Activated T-helper 1 cell treated with Interleukin-2 at 50 U/mL for 16 hours (primary cell): ENCODE measurements around the gene KLF13.

Experiments used
- DNase-seq: peaks from one replicate; pipeline ENCODE4 v3.0.0-alpha.2; 2020; ENCODE audit warnings: low read depth

The KLF13 gene

DNA sequence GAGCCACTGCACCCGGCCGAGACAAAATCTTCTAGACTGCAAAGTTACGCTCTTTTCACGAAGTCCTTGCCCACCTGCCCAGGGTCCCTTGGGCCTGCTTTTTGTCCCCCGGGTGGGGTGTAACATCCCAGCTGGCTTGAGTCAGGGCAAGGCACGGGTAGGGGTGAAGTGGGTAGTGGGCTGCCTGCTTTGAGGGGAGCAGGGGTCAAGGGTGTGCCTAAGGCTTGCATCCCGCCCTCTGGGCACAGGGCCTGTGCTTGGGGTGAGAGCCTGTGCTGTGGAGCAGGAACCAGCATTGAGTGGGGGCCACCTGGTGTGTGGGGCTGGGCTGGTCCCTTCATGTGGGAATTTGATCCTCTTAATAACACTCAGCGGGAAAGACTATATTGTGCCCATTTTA lies 74.6 kb downstream of the KLF13 start:
- DNase-seq, result no peak

DNA sequence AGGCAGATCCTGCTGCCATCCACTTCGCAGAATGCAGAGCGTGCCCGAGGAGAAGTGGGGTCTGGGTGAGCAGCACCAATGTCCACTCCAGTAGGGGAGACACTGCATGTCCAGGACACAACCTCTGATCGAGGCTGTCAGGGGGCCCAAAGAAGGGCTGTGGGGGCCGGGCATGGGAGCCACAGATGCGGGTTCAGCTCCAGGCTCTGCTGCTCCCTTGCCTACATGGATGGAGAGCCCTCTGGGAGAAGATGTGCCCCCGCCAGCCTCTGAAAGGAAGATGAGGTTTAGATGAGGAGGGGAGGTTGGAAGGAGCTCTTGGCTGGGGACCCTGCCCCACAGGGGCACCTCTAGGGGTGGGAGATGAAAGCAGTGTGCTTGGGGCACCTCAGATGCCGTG lies 75.4 kb downstream of the KLF13 start:
- no peak for DNase-seq

DNA sequence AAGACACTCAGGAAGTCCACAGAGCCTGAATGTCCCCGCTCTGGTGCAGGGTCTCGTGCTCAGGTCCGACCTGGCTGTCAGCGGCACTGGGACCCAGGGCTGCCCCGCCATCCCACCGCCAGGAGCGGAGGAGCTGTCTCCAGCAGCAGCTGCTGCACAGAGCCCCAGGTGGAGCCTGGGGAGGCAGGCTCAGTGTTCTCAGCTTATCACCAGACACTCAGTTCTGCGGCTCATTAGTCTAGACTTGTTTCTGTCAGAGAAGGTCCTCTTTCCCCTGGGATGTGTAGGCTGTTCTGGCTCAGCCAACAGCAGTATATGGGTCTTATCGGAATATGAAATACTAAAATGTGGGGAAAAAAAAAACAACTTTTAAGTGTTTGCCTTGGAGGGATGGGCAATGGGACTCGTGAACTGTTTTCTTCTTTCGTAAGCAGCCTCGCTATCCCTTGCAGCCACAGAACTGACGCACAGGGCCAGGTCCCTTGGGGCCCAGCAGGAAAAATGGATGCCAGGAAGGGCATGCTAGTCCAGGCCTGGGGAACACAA lies 75.9 kb downstream of the KLF13 start:
- no peak for DNase-seq

DNA sequence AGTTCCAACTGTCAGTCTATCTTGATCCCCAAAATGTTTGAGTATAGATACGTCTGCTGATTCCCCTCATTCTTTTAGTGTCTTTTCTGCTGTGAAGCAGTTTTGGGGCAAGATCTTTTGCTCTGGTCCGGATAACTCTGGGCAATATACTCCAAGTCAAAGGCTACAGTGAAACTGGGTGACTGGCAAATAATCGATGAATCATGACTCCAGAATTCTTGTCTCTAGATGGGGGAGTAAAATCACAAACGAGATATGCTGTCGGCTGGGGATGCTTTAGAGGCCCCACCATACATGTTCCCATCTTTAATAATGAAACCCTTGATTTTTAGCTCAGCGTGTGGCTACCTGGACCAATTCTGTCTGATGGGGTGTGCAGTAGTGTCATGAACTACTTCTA lies 76.5 kb downstream of the KLF13 start:
- DNase-seq, result no peak

DNA sequence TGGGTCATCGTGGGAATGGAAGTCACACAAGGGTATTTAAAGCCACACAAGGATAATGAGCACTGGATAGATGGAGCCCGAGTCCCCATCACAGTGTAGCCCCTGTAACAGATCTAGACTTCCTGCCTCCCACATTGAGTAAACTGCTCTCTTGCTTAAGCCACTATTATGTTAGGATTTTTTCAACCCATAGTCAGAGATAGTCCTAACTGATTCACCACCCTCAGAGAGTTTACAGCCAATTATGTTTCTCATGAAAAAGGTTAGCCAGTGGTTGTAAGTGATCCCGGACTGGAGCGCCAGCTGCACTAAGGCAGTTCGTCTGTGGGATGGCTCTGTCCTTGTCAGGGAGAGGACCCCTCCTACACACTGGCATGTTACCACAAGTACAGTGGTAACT lies 77.0 kb downstream of the KLF13 start:
- DNase-seq, result no peak

DNA sequence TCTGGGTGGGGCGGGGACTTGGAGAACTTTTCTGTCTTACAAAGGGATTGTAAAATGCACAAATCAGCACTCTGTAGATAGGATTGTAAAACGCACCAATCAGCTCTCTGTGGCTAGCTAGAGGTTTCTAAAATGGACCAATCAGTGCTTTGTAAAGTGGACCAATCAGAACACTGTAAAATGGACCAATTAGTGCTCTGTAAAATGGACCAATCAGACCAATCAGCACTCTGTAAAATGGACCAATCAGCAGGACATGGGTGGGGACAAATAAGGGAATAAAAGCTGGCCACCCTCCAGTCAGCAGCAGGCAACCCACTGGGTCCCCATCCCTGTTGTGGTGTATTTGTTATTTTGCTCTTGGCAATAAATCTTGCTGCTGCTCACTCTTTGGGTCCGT lies 77.7 kb downstream of the KLF13 start:
- DNase-seq, result no peak

DNA sequence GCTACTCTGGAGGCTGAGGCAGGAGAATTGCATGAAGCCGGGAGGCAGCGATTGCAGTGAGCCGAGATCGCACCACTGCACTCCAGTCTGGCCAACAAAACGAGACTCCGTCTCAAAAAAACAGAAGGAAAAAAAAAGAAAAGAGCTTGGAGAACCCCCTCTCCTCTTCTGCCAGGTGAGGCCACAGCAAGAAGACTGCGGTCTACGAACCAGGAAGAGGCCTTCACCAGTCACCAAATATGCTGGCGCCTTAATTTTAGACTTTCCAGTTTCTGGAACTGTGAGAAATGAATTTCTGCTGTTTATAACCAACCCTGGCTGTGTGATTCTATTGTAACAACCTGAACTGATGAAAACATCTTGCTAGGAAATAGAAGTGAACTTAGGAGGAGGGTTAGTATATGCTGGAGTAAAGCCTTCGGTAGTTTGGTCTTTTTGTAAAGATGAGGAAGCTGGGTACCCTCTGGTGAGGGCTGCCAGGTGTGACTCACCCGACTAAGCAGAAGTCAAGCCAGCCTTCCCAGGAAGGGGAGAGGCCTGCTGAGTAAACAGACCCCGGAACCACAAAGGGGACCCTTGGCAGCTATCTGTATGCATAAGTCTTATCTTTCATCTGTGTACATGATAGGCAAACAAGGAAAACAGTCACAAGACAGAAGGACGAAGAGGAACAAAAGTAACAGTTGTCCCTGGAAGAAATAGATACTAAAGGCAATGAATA lies 78.7 kb downstream of the KLF13 start:
- no peak for DNase-seq

DNA sequence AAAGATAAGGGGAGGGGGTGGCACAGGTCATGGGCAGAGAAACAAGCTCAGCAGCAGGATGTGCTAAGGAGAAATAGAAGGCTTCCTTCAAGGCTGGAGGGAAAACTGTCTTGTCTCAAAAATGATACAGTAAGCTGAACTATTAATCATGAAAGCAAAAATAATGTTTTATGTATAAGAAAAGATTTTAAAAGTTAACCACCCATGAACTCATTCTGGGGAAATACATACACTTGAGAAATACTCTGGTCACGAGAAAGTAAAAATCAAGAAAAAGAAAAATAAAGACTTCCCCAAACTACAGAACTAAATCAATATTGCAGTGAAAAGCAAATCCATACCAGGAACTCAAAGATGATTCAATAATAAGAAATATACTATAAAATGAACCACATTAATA lies 80.7 kb downstream of the KLF13 start:
- no peak for DNase-seq

DNA sequence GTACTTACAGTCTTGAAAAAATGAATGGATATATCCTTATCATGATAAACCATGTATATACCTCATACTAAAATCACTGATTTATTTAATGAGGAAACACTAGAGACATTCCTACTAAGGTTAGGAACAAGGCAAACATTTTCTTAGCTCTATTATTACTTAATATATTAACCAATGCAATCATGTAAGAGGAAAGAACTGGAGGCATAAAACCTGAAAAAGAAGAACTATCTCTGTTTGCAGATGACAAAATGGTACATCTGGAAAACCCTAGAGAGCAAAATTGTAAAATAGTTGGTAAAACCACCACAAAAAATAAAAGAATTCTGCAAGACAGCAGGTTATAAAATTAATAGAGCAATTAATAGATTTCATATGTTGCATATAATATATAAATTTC lies 81.2 kb downstream of the KLF13 start:
- no peak for DNase-seq

DNA sequence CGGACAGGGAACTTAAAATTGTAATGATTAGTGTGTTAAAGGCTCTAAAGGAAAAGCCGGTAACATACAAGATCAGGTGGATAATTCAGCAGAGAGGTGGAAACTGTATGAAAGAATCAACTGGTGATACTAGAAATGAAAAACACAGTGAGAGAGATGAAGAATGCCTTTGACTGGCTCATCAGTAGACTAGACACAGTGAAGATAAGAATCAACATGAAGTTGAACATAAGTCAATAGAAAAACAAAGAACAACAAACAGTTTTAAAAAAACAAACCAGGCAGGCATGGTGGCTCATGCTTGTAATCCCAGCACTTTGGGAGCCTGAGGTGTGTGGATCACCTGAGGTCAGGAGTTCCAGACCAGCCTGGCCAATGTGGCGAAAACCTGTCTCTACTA lies 82.1 kb downstream of the KLF13 start:
- DNase-seq, result no peak

DNA sequence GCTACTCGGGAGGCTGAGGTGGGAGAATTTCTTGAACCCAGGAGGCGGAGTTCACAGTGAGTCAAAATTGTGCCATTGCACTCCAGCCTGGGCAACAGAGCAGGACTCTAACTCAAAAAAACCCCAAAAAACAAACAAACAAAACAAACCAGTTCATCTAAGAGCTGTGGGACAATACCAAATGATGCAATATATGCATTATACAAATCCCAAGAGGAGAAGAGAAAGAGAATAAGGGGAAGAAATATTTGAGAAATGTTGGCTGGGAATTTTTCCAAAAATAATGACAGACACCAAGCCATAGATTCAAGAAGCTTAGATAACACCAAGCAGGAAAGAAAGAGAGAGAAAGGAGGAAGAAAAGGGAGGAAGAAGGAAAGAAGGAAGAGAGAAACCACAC lies 82.5 kb downstream of the KLF13 start:
- DNase-seq, result no peak

DNA sequence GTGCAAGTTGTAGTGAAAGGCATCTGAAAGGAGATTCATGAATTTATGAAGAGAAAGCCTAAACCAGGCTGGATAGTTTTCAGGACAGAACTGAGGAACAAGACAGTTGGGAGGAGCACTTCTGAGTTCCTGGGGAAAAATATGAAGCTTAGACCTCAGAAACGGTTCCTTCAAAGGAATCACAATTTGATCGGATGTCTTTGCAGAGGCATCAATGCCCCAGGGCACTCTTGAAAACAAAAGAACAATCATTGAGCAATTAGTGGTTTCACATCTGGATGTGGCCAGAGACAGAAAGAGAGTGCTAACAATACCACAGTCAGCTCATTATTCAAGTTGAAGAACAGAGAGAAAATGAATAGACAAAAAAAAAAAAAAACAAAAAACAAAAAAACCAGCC lies 86.2 kb downstream of the KLF13 start:
- DNase-seq, result no peak

DNA sequence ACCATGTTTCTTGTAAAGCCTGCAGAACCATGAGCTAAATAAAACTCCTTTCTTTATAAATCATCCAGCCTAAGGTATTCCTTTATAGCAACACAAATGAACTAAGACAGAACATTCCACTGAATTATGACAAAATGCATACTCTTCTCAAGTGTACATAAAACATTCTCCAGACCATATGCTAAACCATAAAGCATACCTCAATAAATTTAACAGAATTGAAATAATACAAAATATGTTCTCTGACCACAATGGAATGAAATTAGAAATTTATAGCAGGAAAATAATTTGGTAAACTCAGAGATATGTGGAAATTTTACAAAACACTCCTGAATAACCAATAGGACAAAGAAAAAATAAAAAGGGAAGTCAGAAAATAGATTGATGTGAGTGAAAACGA lies 88.6 kb downstream of the KLF13 start:
- DNase-seq, result no peak

DNA sequence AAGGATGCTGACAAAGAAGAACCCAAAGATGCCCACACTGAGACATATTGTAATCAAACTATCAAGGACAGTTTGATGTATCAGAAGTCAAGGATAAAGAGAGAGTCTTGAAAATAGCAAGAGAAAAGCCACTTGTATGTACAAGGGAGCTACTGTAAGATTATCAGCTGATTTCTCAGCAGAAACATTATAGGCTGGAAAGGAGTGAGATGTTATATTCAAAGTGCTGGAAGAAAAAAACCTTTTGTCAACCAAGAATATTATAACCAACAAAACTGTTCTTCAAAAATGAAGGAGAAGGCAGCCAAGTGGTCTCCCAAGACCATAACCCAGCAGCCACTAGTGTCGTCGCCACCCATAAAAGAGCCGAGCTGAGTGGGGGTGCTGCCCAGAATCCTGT lies 93.2 kb downstream of the KLF13 start:
- no peak for DNase-seq

DNA sequence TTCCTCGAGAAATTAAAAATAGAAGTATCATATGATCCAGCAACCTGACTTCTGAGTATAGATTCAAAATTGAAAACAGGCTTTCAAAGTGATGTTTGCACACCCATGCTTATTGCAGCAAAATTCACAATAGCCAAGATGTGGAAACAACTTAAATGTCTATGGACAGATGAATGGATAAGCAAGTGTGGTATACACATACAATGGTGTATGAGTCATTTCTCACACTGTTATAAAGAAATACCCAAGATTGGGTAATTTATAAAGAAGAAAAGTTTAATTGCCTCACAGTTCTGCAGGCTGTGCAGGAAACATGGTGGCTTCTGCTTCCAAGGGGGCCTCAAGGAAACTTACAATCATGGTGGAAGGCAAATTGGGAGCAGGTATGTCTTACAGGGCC lies 100.8 kb downstream of the KLF13 start:
- DNase-seq, result no peak
